Mucosa of stomach (tissue), 1 donor: ENCODE data around the gene TRMO.

ENCODE experiments used
- H3K27me3 ChIP-seq: one replicate; pipeline ENCODE4 v1.7.0; 2013; ENCODE audit warnings: mild to moderate bottlenecking, low read length; ENCODE audit not compliant: control insufficient read depth, insufficient read depth
- H3K36me3 ChIP-seq: one replicate; pipeline ENCODE4 v1.7.0; 2013; ENCODE audit warnings: low read length; ENCODE audit not compliant: control insufficient read depth, insufficient read depth
- H3K4me1 ChIP-seq: one replicate; pipeline ENCODE4 v1.7.0; 2013; ENCODE audit warnings: mild to moderate bottlenecking, low read length; ENCODE audit not compliant: control insufficient read depth, insufficient read depth
- H3K4me3 ChIP-seq: one replicate; pipeline ENCODE4 v1.7.0; 2013; ENCODE audit warnings: low read length
- H3K9ac ChIP-seq: one replicate; pipeline ENCODE4 v1.7.0; 2013; ENCODE audit warnings: mild to moderate bottlenecking, low read length, moderate library complexity
- H3K9me3 ChIP-seq: one replicate; pipeline ENCODE4 v1.7.0; 2013; ENCODE audit warnings: mild to moderate bottlenecking, low read length, moderate library complexity; ENCODE audit not compliant: control insufficient read depth
- donor health status: Pancreatic carcinoma.

The TRMO gene

DNA sequence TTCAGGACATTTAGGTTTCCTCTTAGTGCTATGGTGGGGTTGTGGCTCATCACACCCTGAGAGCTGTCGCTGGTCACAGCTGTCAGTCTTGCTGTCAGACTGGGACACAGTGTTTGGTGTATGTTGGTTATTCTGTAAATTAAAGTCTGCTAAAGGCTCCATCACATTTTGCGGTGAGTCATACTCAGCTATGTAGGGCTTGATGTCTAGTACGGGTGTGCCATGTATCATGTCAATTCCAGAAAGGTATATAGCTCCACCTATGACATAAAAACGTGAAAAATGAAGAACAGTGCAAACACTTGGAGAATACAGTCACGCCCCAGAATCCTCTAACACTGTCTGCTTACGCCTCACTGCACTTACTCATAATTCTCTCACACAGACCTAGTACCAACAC lies 11.9 kb downstream of the TRMO start:
- Histone ChIP-seq H3K36me3 (peaks cover 10% of the 10 kb centered on the region), H3K4me1 (no peaks in the 10 kb centered on the region)

GRCh38 chr9:97908705-97909104 lies 13.6 kb downstream of the TRMO start:
- Histone ChIP-seq H3K4me1 (no peaks in the 10 kb centered on the region), H3K36me3 (peaks cover 10% of the 10 kb centered on the region), H3K9me3 (no peaks in the 10 kb centered on the region), H3K9ac (no peak overlapping the region), H3K27me3 (no peaks in the 10 kb centered on the region), H3K4me3 (no peak overlapping the region)

More for the DNA sequence above, 11.9 kb downstream of the TRMO start:
- Histone ChIP-seq H3K27me3 (no peaks in the 10 kb centered on the region), H3K9me3 (no peaks in the 10 kb centered on the region), H3K4me3 (no peak overlapping the region), H3K9ac (no peak overlapping the region)

- no peaks in the 10 kb centered on the region for H3K4me1 ChIP-seq
- H3K9me3 ChIP-seq: no peaks in the 10 kb centered on the region
- H3K36me3 ChIP-seq: peaks cover 10% of the 10 kb centered on the region
- no peak overlapping the region for H3K4me3 ChIP-seq
- no peaks in the 10 kb centered on the region for H3K27me3 ChIP-seq
- H3K9ac ChIP-seq: no peak overlapping the region
Measured at GRCh38 chr9:97907632-97908031, 14.7 kb downstream of the TRMO start.

GRCh38 chr9:97907046-97907445 lies 15.3 kb downstream of the TRMO start:
- Histone ChIP-seq H3K9ac (no peak overlapping the region), H3K4me1 (no peaks in the 10 kb centered on the region), H3K4me3 (no peak overlapping the region), H3K9me3 (no peaks in the 10 kb centered on the region), H3K27me3 (no peaks in the 10 kb centered on the region), H3K36me3 (peaks cover 10% of the 10 kb centered on the region)

DNA sequence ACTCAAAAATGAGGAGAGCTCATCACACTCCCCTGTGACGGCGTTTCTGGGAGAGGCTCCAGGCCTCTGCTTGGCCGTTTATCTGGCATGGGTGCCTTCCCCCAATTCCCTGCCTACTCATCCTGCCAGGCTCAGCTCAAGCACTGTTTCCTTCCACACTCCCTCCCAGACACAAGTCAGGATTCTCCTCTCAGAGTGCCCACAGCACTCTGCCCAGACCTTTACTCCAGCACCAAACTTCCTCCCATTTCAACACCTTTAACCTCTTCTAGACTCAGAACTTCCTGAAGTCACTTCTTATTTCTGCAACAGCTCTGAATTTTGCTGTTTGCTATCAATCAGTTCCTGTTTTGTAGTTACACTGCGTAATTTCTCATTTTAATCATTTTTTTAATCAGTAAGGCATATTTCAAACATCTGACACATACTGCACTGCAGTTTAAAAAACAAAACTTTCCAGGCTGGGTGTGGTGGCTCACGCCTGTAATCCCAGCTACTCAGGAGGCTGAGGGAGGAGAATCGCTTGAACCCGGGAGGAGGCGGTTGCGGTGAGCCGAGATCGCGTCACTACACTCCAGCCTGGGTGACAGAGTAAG lies 16.0 kb downstream of the TRMO start:
- Histone ChIP-seq H3K4me3 (no peak overlapping the region), H3K36me3 (peaks cover 10% of the 10 kb centered on the region), H3K9ac (no peak overlapping the region), H3K27me3 (no peaks in the 10 kb centered on the region), H3K9me3 (no peaks in the 10 kb centered on the region), H3K4me1 (no peaks in the 10 kb centered on the region)

GRCh38 chr9:97905228-97905627 lies 17.1 kb downstream of the TRMO start:
- no peaks in the 10 kb centered on the region for H3K9me3 ChIP-seq
- no peaks in the 10 kb centered on the region for H3K27me3 ChIP-seq
- no peaks in the 10 kb centered on the region for H3K4me1 ChIP-seq
- no peak overlapping the region for H3K4me3 ChIP-seq
- peaks cover under 1% of the 10 kb centered on the region for H3K36me3 ChIP-seq
- H3K9ac ChIP-seq: no peak overlapping the region

DNA sequence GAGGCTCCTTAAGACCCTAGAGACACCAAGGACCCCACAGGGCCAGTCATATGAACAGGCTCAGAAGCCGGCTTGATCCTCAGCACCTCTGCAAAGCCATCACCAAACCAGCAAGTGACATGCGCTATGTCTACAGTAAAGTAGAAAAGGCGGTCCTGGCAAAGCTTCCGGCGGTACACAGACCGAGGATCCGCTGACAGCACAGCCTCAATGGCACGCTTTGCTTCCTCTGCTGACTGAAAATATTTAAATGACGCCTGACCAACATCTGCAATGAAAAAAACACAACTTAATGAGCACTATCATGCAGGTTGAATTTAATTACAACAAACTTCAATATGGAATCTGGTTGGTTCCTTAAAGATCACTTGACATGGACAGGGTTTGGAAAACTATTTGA lies 17.6 kb downstream of the TRMO start:
- Histone ChIP-seq H3K36me3 (no peaks in the 10 kb centered on the region), H3K27me3 (no peaks in the 10 kb centered on the region), H3K4me3 (no peak overlapping the region), H3K4me1 (no peaks in the 10 kb centered on the region), H3K9me3 (no peaks in the 10 kb centered on the region), H3K9ac (no peak overlapping the region)

DNA sequence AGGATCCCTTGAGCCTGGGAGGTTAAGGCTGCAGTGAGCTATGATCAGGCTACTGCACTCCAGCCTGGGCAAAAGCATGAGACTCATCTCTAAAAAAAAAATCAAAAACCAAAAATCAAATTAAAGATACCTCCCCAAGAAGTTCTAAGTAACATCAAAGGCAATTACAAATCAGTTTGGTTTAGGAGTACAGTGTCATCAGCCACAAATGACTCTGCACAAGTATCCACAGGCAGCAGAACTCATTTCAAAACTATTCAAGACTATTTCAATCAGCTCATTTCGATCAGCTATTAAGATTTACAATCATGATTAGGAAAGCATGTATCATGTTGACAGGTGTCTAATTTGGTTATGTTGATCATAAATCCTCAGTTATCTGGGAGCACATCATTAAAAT lies 19.1 kb downstream of the TRMO start:
- Histone ChIP-seq H3K4me1 (no peaks in the 10 kb centered on the region), H3K4me3 (no peak overlapping the region), H3K9ac (no peak overlapping the region), H3K9me3 (no peaks in the 10 kb centered on the region), H3K36me3 (no peaks in the 10 kb centered on the region), H3K27me3 (no peaks in the 10 kb centered on the region)

DNA sequence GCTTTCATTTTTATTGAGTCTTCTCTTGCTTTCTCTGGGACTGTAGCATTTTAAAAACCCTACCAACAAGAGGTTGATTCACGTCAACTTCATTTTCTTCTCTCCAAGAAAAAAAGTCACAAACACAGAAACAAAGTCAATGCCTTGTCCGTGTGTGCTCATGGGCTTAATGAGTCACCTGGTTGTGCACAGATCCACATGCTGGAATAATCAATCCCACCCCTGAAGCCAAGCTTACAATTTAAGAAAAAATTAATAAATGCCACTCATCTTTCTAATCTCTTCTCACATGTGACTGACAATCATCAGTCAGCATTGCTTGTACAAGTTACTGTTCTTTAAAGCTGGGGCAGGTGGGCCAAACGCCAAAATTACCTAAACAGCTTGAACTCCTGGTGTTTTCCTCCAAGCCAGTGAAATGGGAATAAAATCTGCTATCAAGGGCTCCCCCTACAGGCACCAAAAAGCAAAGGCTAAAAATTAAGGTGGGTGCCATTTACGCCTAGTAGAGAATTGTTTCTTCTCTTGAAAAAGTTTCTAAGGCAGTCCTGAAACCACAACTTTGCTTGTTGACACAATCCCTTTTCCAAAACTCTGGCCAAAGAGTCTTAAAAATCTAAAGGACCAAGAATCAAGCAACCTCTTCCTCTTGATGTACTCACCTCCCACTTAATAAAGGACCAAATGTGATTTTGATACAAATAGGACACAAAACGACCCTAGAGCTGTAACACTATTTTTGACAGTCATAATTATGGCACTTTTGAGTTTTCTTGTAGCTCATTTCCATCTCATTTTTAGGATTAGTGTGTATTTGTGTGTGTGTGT lies 21.3 kb downstream of the TRMO start:
- Histone ChIP-seq H3K4me3 (no peak overlapping the region), H3K9me3 (no peaks in the 10 kb centered on the region), H3K36me3 (no peaks in the 10 kb centered on the region), H3K9ac (no peak overlapping the region), H3K4me1 (no peaks in the 10 kb centered on the region), H3K27me3 (no peaks in the 10 kb centered on the region)

- no peak overlapping the region for H3K9ac ChIP-seq
- H3K4me3 ChIP-seq: no peak overlapping the region
- no peaks in the 10 kb centered on the region for H3K4me1 ChIP-seq
- H3K27me3 ChIP-seq: no peaks in the 10 kb centered on the region
- no peaks in the 10 kb centered on the region for H3K9me3 ChIP-seq
- H3K36me3 ChIP-seq: no peaks in the 10 kb centered on the region
Measured at GRCh38 chr9:97900103-97900737, 22.1 kb downstream of the TRMO start.

DNA sequence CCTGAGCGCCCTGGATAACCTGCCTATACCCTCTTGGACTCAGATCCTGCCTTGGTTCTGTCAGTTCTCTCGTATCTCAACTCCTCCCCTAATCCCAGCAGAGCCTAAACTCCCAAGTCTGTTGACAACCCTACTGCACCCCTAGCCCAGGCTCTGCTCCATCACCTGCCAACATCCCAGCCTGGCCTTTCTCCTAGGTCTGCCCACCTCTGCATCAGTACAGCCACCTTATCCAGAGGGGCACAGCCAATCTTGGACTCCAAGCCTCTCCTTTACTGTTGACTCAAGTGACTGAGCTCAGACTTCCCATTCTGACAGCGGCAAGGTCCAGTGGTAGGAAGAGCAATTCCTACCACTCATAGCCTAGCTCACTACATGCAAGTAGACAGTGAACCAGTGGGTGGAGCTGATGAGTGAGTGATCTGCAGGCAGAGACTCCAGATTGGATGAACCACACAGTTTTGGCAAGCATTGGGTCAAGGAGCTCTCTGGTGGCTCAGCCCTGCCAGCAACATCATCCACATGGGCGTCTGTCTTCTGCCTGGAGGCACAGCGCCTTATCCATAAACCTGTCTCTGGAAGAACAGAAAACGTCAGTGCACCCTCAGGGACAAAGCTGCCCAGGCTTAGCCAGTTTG lies 26.5 kb downstream of the TRMO start:
- Histone ChIP-seq H3K4me3 (no peak overlapping the region), H3K9ac (no peak overlapping the region), H3K4me1 (no peaks in the 10 kb centered on the region), H3K36me3 (no peaks in the 10 kb centered on the region), H3K9me3 (no peaks in the 10 kb centered on the region), H3K27me3 (no peaks in the 10 kb centered on the region)

DNA sequence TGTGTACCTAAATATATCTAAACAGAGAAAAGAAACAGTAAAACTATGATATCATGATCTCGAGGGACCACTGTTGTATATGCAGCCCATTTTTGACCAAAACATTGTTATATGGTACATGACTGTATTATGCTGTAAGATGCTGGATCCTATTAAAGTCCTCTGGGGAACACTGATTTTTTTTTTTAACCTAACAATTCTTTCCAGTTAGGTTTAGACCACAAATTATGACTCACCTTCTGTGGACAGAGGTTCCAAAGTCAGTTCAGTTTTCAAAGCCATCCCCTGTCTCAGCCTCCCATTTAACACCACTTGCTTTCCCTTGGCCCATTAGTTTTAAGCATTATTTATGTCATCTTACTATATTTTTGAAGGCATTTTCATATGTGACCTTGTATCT lies 27.1 kb downstream of the TRMO start:
- no peaks in the 10 kb centered on the region for H3K9me3 ChIP-seq
- H3K9ac ChIP-seq: no peak overlapping the region
- no peaks in the 10 kb centered on the region for H3K4me1 ChIP-seq
- no peaks in the 10 kb centered on the region for H3K27me3 ChIP-seq
- no peak overlapping the region for H3K4me3 ChIP-seq
- no peaks in the 10 kb centered on the region for H3K36me3 ChIP-seq
